ENCODE measurements around the gene RCAN2. TPM values are rescaled to one million over a fixed set of nuclear protein-coding genes. Genes with fewer than 3 reads are reported as not detected.

The RCAN2 gene
- total and polyA plus RNA-seq, 2 experiments from 2014 or later: 6.0 to 9.3 TPM

DNA sequence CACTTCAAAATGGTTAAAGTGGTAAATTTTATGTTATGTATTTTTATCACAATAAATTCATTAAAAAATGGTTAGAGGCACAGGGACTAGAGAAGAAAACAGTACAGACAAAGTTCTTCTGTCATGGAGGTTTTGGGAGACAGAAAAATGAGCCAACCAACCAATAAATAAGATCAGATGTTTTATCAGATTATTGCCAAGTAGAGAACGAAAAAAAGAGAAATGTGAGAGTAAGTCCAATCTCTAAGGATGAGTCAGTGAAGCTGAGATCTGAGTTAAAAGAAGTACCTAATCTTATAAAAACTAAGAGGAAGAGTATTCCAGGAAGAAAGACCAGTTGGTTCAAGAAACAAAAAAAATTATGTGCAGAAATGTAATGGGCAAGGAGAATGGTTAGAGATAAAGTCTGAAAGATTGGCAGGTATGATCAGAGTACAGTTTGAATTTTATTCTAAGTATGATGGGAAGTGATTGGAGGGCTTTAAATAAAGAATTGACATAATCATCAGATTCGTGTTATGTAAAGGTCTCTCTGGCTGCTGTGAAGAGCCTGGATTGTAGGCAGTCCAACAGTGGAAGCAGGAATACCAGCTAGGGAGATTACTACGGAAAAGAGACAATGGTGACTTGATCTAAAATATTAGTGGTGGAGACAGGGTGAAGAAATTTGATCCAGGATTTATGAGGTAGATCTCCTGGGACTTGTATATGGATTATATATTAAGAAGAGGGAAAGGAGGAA lies 79.6 kb downstream of the RCAN2 start:
- Histone ChIP-seq H3F3A (replicated peaks; ENCODE audit: low read depth) (no peaks in the 10 kb centered on the region), H3K4me2 (no peak overlapping the region), H2AFZ (no peak overlapping the region), H3K36me3 (ENCODE audit: insufficient read depth) (no peaks in the 10 kb centered on the region), H3K4me3 (no peak overlapping the region), H3K4me1 (ENCODE audit: insufficient read depth) (no peaks in the 10 kb centered on the region), H3K27ac (ENCODE audit: low read depth) (no peak overlapping the region), H3K9me2 (ENCODE audit: insufficient read depth) (no peaks in the 10 kb centered on the region), H3K79me2 (replicated peaks; ENCODE audit: insufficient read depth) (no peaks in the 10 kb centered on the region), H3K27me3 (ENCODE audit: insufficient read depth) (no peaks in the 10 kb centered on the region), H4K20me1 (replicated peaks; ENCODE audit: insufficient read depth) (no peaks in the 10 kb centered on the region)
- TF ChIP-seq ZNF114 (CRISPR knock-in tag; IDR thresholded peaks at IDR 0.05): no peak
- no peak for TF ChIP-seq EZH2phosphoT487 (IDR thresholded peaks at IDR 0.05; ENCODE audit: unreplicated experiment)
- TF ChIP-seq, protein P1, sequence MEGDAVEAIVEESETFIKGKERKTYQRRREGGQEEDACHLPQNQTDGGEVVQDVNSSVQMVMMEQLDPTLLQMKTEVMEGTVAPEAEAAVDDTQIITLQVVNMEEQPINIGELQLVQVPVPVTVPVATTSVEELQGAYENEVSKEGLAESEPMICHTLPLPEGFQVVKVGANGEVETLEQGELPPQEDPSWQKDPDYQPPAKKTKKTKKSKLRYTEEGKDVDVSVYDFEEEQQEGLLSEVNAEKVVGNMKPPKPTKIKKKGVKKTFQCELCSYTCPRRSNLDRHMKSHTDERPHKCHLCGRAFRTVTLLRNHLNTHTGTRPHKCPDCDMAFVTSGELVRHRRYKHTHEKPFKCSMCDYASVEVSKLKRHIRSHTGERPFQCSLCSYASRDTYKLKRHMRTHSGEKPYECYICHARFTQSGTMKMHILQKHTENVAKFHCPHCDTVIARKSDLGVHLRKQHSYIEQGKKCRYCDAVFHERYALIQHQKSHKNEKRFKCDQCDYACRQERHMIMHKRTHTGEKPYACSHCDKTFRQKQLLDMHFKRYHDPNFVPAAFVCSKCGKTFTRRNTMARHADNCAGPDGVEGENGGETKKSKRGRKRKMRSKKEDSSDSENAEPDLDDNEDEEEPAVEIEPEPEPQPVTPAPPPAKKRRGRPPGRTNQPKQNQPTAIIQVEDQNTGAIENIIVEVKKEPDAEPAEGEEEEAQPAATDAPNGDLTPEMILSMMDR (conservative IDR thresholded peaks at IDR 0.05; ENCODE audit: low read depth in 2 of 2): no peak
- no peak for TF ChIP-seq JUNB (IDR thresholded peaks at IDR 0.05; ENCODE audit: unreplicated experiment)
- no peak for TF ChIP-seq CREB1 (CRISPR knock-in tag; IDR thresholded peaks at IDR 0.05; ENCODE audit: low read depth)
- TF ChIP-seq, protein P2, sequence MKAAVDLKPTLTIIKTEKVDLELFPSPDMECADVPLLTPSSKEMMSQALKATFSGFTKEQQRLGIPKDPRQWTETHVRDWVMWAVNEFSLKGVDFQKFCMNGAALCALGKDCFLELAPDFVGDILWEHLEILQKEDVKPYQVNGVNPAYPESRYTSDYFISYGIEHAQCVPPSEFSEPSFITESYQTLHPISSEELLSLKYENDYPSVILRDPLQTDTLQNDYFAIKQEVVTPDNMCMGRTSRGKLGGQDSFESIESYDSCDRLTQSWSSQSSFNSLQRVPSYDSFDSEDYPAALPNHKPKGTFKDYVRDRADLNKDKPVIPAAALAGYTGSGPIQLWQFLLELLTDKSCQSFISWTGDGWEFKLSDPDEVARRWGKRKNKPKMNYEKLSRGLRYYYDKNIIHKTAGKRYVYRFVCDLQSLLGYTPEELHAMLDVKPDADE (IDR thresholded peaks at IDR 0.05): no peak
- TF ChIP-seq, protein P3, sequence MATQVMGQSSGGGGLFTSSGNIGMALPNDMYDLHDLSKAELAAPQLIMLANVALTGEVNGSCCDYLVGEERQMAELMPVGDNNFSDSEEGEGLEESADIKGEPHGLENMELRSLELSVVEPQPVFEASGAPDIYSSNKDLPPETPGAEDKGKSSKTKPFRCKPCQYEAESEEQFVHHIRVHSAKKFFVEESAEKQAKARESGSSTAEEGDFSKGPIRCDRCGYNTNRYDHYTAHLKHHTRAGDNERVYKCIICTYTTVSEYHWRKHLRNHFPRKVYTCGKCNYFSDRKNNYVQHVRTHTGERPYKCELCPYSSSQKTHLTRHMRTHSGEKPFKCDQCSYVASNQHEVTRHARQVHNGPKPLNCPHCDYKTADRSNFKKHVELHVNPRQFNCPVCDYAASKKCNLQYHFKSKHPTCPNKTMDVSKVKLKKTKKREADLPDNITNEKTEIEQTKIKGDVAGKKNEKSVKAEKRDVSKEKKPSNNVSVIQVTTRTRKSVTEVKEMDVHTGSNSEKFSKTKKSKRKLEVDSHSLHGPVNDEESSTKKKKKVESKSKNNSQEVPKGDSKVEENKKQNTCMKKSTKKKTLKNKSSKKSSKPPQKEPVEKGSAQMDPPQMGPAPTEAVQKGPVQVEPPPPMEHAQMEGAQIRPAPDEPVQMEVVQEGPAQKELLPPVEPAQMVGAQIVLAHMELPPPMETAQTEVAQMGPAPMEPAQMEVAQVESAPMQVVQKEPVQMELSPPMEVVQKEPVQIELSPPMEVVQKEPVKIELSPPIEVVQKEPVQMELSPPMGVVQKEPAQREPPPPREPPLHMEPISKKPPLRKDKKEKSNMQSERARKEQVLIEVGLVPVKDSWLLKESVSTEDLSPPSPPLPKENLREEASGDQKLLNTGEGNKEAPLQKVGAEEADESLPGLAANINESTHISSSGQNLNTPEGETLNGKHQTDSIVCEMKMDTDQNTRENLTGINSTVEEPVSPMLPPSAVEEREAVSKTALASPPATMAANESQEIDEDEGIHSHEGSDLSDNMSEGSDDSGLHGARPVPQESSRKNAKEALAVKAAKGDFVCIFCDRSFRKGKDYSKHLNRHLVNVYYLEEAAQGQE (IDR thresholded peaks at IDR 0.05; ENCODE audit: unreplicated experiment): no peak
- no peak for TF ChIP-seq ZNF331 (CRISPR knock-in tag; IDR thresholded peaks at IDR 0.05; ENCODE audit: low read depth)
- TF ChIP-seq, protein P4, sequence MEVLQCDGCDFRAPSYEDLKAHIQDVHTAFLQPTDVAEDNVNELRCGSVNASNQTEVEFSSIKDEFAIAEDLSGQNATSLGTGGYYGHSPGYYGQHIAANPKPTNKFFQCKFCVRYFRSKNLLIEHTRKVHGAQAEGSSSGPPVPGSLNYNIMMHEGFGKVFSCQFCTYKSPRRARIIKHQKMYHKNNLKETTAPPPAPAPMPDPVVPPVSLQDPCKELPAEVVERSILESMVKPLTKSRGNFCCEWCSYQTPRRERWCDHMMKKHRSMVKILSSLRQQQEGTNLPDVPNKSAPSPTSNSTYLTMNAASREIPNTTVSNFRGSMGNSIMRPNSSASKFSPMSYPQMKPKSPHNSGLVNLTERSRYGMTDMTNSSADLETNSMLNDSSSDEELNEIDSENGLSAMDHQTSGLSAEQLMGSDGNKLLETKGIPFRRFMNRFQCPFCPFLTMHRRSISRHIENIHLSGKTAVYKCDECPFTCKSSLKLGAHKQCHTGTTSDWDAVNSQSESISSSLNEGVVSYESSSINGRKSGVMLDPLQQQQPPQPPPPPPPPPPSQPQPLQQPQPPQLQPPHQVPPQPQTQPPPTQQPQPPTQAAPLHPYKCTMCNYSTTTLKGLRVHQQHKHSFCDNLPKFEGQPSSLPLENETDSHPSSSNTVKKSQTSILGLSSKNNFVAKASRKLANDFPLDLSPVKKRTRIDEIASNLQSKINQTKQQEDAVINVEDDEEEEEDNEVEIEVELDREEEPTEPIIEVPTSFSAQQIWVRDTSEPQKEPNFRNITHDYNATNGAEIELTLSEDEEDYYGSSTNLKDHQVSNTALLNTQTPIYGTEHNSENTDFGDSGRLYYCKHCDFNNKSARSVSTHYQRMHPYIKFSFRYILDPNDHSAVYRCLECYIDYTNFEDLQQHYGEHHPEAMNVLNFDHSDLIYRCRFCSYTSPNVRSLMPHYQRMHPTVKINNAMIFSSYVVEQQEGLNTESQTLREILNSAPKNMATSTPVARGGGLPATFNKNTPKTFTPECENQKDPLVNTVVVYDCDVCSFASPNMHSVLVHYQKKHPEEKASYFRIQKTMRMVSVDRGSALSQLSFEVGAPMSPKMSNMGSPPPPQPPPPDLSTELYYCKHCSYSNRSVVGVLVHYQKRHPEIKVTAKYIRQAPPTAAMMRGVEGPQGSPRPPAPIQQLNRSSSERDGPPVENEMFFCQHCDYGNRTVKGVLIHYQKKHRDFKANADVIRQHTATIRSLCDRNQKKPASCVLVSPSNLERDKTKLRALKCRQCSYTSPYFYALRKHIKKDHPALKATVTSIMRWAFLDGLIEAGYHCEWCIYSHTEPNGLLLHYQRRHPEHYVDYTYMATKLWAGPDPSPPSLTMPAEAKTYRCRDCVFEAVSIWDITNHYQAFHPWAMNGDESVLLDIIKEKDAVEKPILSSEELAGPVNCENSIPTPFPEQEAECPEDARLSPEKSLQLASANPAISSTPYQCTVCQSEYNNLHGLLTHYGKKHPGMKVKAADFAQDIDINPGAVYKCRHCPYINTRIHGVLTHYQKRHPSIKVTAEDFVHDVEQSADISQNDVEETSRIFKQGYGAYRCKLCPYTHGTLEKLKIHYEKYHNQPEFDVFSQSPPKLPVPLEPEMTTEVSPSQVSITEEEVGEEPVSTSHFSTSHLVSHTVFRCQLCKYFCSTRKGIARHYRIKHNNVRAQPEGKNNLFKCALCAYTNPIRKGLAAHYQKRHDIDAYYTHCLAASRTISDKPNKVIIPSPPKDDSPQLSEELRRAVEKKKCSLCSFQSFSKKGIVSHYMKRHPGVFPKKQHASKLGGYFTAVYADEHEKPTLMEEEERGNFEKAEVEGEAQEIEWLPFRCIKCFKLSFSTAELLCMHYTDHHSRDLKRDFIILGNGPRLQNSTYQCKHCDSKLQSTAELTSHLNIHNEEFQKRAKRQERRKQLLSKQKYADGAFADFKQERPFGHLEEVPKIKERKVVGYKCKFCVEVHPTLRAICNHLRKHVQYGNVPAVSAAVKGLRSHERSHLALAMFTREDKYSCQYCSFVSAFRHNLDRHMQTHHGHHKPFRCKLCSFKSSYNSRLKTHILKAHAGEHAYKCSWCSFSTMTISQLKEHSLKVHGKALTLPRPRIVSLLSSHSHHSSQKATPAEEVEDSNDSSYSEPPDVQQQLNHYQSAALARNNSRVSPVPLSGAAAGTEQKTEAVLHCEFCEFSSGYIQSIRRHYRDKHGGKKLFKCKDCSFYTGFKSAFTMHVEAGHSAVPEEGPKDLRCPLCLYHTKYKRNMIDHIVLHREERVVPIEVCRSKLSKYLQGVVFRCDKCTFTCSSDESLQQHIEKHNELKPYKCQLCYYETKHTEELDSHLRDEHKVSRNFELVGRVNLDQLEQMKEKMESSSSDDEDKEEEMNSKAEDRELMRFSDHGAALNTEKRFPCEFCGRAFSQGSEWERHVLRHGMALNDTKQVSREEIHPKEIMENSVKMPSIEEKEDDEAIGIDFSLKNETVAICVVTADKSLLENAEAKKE (CRISPR knock-in tag; IDR thresholded peaks at IDR 0.05): no peak
- TF ChIP-seq EZH2 (IDR thresholded peaks at IDR 0.05; ENCODE audit: low read depth, unreplicated experiment): no peak
- TF ChIP-seq POLR2AphosphoS5 (IDR thresholded peaks at IDR 0.05; ENCODE audit: low read depth): no peak
- TF ChIP-seq STAT1 (IDR thresholded peaks at IDR 0.05; ENCODE audit: unreplicated experiment): no peak
- no peak for TF ChIP-seq NANOG (IDR thresholded peaks at IDR 0.05; ENCODE audit: borderline replicate concordance)
- no peak overlapping the region for H3K4me3 Mint-ChIP-seq
- DNase-seq (ENCODE audit: low spot score) (no peak), ATAC-seq (no peak)
- no peak overlapping the region for H3K27ac Mint-ChIP-seq
- H3K36me3 Mint-ChIP-seq (ENCODE audit: low read depth): no peaks in the 10 kb centered on the region
- H3K27me3 Mint-ChIP-seq (ENCODE audit: insufficient read depth, low read depth, poor library complexity): no peaks in the 10 kb centered on the region
- no peaks in the 10 kb centered on the region for H3K9me3 Mint-ChIP-seq
- H3K4me1 Mint-ChIP-seq: peaks cover 5% of the 10 kb centered on the region; the same call in 2 of the 3 replicates
